Activated CD8-positive, alpha-beta memory T cell treated with anti-CD3 and anti-CD28 coated beads, Interleukin-2, amount 50 U/mL, for 48 hours (primary cell): Measurements from ENCODE around the gene C1QL1.
A peak's percentile ranks its signal among the peaks of the same experiment; 100 is the strongest.

Experiments used
- DNase-seq: peaks from one replicate; pipeline ENCODE4 v3.0.0-alpha.2; 2020

The C1QL1 gene

GRCh38 chr17:44928136-44928535 is 40.0 kb downstream of the C1QL1 start:
- no peak for DNase-seq

DNA sequence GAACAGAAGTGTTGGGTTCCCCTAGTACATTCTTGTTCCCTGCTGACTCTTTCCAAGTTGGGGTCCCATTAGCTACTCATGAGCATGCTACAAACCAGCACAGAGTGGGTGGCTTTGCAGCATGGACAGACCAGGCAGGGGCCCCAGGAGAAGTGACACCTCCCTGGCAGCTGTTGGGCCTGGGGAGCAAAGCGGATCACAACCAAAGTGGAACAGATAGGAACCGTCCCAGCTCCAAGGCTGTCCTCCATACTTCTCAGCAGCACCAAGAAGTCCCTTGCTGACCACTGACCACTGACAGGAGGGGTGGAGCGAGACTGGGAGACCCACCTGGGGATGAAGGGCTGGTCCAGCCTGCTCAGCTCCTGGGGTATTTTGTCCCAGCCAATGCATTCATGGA is 40.4 kb downstream of the C1QL1 start:
- no peak for DNase-seq

GRCh38 chr17:44926821-44927525 is 41.1 kb downstream of the C1QL1 start:
- DNase-seq = no peak

GRCh38 chr17:44925731-44926697 is 42.1 kb downstream of the C1QL1 start:
- DNase-seq = no peak

DNA sequence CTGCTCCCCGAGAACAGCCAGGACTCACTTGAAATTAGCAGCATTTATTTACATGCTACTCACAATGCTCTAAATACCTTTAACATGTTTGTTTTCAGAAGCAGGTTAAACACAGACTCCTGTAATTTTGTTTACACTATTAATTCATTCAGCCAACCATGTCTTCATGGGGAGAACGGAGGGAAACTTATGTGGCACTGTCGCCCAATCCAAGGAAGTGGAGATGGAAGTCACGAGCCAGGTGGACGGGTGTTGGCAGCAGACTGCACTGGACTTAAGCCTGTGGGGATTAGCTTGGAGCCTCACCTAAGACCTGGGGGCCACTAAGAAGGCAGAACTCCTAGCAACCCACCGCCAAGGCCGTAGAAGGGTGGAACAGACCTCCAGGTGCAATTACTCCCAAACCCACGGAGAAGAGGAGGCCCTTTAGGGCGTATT is 44.0 kb downstream of the C1QL1 start:
- no peak for DNase-seq

DNA sequence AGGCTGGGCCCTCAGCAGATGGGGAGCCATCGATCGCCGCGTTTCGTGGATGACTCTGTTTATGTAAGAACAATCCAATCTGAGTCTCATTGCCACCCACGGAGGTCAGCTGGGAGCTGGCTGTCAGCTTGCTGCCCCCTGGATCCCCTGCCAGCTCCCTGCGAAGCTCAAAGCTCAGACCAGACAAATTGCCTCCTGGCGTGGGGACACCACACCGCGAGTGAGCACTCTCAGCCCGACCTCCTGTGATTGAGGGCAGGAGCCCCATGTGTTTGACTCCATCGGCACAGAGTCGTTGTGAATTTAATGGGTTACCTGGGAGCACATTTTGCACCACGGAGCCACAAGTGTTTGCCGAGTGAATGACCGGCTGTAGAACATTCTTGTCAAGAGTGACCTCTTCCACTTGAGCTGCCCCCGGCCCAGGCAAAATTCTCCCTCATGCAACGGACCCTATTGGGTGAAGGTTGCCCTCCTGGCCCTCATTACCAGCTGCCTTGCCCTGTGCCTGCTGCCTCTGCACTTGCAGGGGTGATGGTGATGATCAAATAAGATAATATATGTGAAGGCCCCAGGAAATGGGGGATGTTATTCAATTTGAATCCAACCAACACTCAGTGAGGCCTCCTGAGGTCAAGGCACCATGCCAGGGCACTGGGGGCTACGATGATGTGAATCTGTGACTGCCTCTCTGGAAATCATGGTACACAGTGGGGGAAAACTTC is 45.2 kb downstream of the C1QL1 start:
- no peak for DNase-seq

DNA sequence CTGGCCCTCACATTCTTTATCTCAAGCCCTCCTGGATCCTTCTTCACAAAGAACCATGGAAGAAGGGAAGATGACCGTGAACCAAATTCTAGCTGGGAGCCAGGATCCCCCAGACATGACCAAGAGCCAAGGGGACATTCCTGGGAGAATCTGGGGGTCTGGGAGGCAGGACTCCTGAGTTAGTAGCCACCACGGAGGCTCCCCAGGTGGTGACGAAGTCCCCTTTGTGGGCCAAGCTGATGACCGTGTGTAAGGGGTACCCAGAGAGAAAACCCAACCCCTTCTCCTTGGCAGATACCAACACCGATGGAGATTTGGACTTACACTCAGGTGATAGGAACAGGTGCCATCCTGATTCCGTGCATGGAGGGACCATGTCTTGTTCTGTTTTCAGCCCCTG is 46.0 kb downstream of the C1QL1 start:
- no peak for DNase-seq

DNA sequence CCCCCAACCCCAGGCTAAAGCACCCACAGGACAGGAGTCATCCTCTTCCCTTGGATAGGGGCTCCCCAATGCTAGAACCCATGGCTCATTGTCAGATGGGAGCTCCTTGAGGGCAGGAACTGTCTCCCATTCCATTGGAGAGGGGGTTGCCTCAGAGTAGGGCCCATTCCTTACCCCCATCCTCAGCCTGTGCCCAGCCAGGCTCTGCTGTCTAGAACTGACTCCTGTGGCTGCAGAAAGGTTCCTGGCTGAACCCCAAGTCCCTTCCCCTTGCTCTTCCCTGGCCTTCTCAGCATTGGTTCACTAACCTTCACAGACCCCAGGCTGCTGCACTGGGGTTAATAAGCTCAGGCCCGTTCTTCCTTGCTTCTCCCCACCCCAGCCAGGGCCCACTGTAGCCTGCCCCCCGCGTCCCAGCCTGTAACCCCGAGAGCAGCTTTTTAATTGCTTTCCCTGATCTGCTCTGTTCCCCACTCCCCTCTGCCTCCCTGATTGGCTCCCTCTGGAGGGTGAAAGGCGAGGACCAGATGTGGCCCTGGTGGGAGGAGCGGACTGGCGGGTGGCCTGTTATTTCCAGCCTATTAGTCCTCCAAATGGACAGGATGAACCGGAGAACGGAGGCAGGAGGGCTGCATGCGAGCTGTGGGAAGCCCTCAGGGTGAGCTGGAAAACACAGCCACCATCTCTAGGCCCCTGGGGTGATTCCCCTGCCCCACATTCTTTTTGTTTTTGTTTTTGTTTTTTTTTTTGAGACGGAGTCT is 46.8 kb downstream of the C1QL1 start:
- DNase-seq = no peak

DNA sequence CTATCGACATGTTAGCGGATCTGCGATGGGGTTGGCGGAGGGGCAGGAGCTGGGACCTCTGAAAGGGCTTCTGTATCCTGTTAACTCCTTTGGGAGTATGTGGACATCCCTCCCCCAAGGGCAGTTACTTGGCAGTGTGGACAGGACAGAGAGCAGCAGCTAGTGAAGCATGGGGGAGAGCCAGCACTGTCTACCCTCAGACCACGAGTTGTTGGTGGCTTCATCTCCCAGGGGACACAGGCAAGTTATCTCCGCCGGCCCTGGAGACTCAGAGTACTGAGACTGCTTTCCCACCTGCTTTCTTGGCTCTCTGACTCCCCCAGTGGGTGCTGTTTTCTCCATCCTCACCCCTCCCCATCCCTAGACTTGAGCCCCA is 47.5 kb downstream of the C1QL1 start:
- DNase-seq = no peak

DNA sequence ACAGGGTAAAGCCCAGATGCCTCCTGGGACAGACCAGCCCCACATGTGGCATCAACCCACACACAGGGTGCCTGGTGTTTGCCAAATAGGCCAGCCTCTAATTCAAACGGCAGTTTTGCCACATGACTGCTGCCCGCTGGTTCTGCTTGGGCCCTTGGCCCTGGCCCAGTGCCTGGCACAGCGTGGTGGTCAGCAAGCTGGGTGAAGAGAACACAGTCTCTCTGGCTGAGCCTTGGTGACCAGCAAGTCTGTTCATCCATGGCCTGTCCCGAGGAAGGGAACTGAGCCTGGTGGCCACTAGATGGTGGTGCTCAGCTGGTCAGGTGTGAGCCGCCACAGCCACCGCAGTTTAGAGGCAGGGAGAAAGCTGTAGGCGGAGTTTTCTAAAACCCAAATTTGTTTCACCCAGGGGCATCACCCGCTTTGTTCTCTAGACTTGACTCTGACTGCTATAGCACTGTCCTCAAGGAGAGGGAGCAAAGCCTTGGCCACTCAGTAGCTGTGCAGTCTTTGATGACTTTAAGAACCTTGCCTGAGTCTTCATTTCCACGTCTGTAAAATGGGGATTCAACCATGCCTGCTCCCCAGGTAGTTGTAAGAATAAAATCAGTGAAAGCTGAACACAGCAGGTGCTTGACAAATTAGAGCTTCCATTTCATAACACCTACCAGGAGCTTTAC is 48.1 kb downstream of the C1QL1 start:
- DNase-seq = peak; percentile 76

DNA sequence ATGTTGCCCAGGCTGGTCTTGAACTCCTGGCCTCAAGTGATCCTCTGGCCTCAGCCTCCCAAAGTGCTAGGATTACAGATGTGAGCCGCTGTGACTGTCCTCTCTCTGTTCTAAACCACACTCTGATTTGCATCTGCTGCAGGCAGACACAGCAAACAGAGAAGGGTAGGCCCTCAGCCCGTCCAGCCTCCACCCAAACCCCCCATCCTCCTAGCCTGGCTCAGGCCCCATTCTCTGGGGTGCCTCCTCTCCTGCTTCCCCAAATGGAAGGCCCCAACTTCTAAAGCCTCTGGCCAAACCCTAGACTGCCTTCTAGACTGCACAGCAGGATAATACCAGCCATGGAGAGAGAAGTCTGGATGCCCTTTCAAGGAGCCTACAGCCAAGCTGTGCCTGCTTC is 48.7 kb downstream of the C1QL1 start:
- DNase-seq = no peak

DNA sequence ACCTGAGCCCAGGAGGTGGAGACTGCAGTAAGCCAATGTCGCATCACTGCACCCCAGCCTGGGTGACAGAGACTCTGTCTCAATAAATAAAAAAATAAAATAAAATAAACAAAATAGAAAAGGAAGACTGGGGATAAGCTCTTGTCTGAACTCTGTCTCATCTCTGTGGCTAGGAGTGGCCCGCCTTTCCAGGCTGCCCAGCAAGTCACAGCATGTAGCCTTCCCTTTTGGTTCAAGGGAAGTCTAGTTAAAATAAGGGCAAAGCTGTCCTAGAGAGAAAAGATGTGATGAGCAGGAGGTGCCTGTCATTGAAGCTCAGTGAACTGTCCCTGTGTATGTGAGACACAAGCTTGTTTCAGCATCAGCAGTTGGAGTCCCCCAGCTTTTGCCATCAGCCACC is 50.1 kb downstream of the C1QL1 start:
- no peak for DNase-seq

- no peak for DNase-seq
Observed at GRCh38 chr17:44917456-44917855, 50.6 kb downstream of the C1QL1 start.

DNA sequence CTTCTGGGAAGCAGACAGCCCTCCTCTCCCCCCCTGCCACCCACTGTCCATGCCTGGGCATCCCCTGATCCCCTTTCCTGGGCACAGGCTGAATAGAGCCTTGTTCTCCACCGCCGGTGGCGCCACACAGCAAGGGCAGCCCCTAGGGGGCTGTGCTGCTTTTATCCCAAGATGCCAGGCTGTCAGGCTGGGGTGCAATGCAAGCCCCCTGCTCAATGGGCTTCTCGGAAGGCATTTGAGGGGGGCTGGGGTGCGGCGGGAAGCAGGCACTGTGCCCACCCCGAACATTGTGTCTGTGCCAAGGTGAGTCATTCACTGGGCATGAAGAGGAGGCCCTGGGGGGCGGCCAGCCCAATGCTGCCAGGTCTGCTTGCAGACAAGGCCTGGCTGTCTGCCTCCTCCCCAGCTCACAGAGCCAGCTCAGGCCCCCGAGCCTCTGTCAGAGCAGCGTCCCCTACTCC is 51.3 kb downstream of the C1QL1 start:
- no peak for DNase-seq

GRCh38 chr17:44915862-44916780 is 52.0 kb downstream of the C1QL1 start:
- DNase-seq = no peak

DNA sequence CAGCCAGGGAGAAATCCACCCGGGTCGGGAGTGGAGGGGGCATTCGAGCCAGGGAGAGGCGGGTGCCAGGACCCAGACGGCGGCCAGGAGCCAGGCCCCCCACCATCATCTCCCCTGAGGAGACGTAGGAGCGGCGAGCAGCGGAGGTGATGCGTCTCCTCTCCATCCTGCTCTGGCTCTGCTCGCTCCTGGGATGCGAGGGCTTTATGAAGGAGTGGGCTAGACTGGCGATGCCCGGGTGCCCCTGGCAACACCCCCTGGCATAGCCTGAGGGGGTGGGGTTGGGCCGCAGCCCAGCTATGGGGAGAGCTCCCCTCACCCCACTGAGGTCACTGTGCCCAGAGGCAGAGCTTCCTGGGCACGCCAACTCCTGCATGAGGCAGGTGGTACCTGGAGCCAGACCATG is 52.8 kb downstream of the C1QL1 start, which contains the start of gene GFAP:
Gene GFAP (minus strand): TSS at position 180 of the 406 bp plus-strand sequence. CDS start 14 bp downstream, at position 166.
- no peak for DNase-seq

- DNase-seq = no peak
Observed at GRCh38 chr17:44914698-44915271, 53.3 kb downstream of the C1QL1 start.

DNA sequence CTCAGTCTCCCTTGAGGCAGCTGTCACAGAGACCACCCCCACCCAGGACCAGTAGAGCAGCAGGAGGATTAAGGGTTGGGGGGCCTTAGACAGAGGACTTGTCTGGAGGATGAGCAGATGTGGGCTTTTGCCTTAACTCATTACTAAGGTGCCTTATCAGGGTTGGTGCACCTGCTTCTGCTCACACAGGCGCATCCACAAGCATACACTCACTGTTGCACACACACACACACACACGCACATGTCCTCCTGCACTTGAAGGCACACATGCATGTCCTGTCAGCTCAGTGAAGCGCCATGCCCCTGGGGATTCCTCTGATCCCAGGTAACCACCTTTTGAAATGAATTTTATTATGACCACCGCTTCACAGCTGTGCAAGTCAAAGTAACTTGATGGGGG is 54.0 kb downstream of the C1QL1 start:
- no peak for DNase-seq

DNA sequence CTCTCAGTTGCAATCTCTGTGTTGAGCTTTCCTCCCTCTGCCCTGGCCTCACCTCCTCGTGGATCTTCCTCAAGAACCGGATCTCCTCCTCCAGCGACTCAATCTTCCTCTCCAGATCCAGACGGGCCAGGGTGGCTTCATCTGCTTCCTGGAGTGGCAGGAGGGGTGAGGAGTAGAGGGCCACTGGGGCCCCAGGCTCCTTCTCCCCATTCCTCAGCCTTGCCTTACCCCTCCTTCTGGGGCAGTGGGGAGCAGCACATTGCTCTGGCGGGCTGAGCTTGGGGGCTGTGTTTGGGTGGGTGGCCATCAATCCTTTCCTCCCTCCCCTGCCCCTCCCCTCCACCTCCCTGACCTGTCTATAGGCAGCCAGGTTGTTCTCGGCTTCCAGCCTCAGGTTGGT is 54.4 kb downstream of the C1QL1 start:
- DNase-seq = no peak
